HCT116 (cell line): ENCODE measurements around the gene ABHD14A. TPM values are rescaled to one million over a fixed set of nuclear protein-coding genes. Genes with fewer than 3 reads are reported as not detected.

ENCODE experiments used
- ATAC-seq: fragments of 200-7000 bp; cut with Tn5 transposase; 2 replicates; pipeline ENCODE4 v1.9.1; 2020; ENCODE audit warnings: mild to moderate bottlenecking, moderate library complexity
- BruUV-seq: library from RNA; stranded (reverse); fragments of 400-500 nt; replicated peaks from 2 replicates; lab custom pipeline; 2021; lab: Mats Ljungman, UMichigan
- CTCF ChIA-PET: fragments of 300-600 bp; sonication (Branson Sonifier 250); formaldehyde crosslinking; loops from one replicate; lab custom pipeline; 2021; ENCODE audit warnings: antibody characterized with exemption; lab: Charles Lee
- POLR2A ChIA-PET: fragments of 300-600, 350-600 bp; sonication (Branson Sonifier 250); formaldehyde crosslinking; loops from one replicate; lab custom pipeline; 2021; ENCODE audit warnings: antibody characterized with exemption; lab: Charles Lee
- RAD21 ChIA-PET, 2 experiments: fragments of 300-600 bp; sonication (Branson Sonifier 250); formaldehyde crosslinking; loops; one replicate each; lab custom pipeline; 2023; ENCODE audit warnings: low total read pairs in 2 of 2; ENCODE audit not compliant: uncharacterized antibody in 2 of 2, unreplicated experiment in 2 of 2, low non-redundant PET in 1 of 2; lab: Charles Lee
- DNase-seq: peaks from one replicate; pipeline ENCODE4 v3.0.0-alpha.2; 2010; ENCODE audit warnings: low read depth, low spot score
- H2AFZ ChIP-seq: fragments of 200-600 bp; shearing (Covaris generic), sonication (generic); 2 replicates; pipeline ENCODE4 v1.6.1; 2017; ENCODE audit warnings: low read depth, mixed run types, mixed read lengths, antibody characterized with exemption, low read length; ENCODE audit not compliant: poor library complexity, severe bottlenecking
- H3K27ac ChIP-seq: 2 replicates; pipeline ENCODE4 v1.5.1; 2012; ENCODE audit warnings: low read depth, low read length
- H3K27me3 ChIP-seq: fragments of 200-600 bp; sonication (generic); 2 replicates; pipeline ENCODE4 v1.6.1; 2016; ENCODE audit warnings: mixed run types, low read length, mixed read lengths; ENCODE audit not compliant: insufficient read depth
- H3K36me3 ChIP-seq, 2 experiments: fragments of 200-500 bp in 1 of 2; fragments of 200-600 bp in 1 of 2; sonication (Bioruptor generic) in 1 of 2; sonication (generic) in 1 of 2; 2 replicates each; pipeline versions ENCODE4 v1.5.1 to v1.6.1; 2014 to 2016; ENCODE audit warnings: low read length in 2 of 2, inconsistent platforms in 1 of 2, mixed read lengths in 1 of 2, mixed run types in 1 of 2; ENCODE audit not compliant: insufficient read depth in 2 of 2, control insufficient read depth in 1 of 2
- H3K4me1 ChIP-seq, 2 experiments: fragments of 200-600 bp in 1 of 2; sonication (generic) in 1 of 2; 2 replicates each; pipeline versions ENCODE4 v1.5.1 to v1.6.1; 2012 to 2017; ENCODE audit warnings: low read length in 2 of 2, inconsistent platforms in 1 of 2, mild to moderate bottlenecking in 1 of 2, mixed read lengths in 1 of 2, mixed run types in 1 of 2, moderate library complexity in 1 of 2; ENCODE audit not compliant: insufficient read depth in 2 of 2, control insufficient read depth in 1 of 2
- H3K4me2 ChIP-seq: fragments of 200-600 bp; sonication (generic); 2 replicates; pipeline ENCODE4 v1.6.1; 2017; ENCODE audit warnings: mixed run types, low read length, mixed read lengths
- H3K4me3 ChIP-seq, 2 experiments: fragments of 200-600 bp in 1 of 2; sonication (generic) in 1 of 2; replicated peaks in 1 of 2; 2 replicates each; pipeline ENCODE4 v1.5.1; 2011 to 2016; ENCODE audit warnings: low read length in 2 of 2, control low read depth in 1 of 2, low read depth in 1 of 2, mild to moderate bottlenecking in 1 of 2, mixed read lengths in 1 of 2, mixed run types in 1 of 2
- H3K79me2 ChIP-seq: fragments of 200-600 bp; sonication (generic); 2 replicates; pipeline ENCODE4 v1.6.1; 2017; ENCODE audit warnings: mild to moderate bottlenecking, mixed run types, low read length, moderate library complexity, mixed read lengths; ENCODE audit not compliant: insufficient read depth
- H3K9ac ChIP-seq: fragments of 200-600 bp; sonication (generic); 2 replicates; pipeline ENCODE4 v1.6.1; 2016; ENCODE audit warnings: low read length, mixed read lengths
- H3K9me2 ChIP-seq: fragments of 200-600 bp; sonication (generic), shearing (Covaris generic); 2 replicates; pipeline ENCODE4 v1.6.1; 2017; ENCODE audit warnings: mixed run types, mild to moderate bottlenecking, moderate library complexity; ENCODE audit not compliant: insufficient read depth
- H3K9me3 ChIP-seq, 2 experiments: fragments of 200-500 bp in 1 of 2; fragments of 200-600 bp in 1 of 2; sonication (Bioruptor generic) in 1 of 2; sonication (generic) in 1 of 2; 2 replicates each; pipeline ENCODE4 v1.6.1; 2014 to 2017; ENCODE audit warnings: low read length in 2 of 2, mixed read lengths in 2 of 2, inconsistent platforms in 1 of 2, low read depth in 1 of 2, mild to moderate bottlenecking in 1 of 2, mixed run types in 1 of 2, moderate library complexity in 1 of 2; ENCODE audit not compliant: control insufficient read depth in 1 of 2, insufficient read depth in 1 of 2
- H4K20me1 ChIP-seq: fragments of 200-600 bp; sonication (generic), shearing (Covaris generic); 2 replicates; pipeline ENCODE4 v1.6.1; 2017; ENCODE audit warnings: mixed run types, mild to moderate bottlenecking, moderate library complexity; ENCODE audit not compliant: insufficient read depth
- CBX3 ChIP-seq: IDR thresholded peaks from 2 replicates; pipeline ENCODE4 v1.6.1; 2012; ENCODE audit warnings: low read depth
- SIN3A ChIP-seq: IDR thresholded peaks from 2 replicates; pipeline ENCODE4 v1.6.1; 2012; ENCODE audit warnings: low read depth
- YY1 ChIP-seq: IDR thresholded peaks from 2 replicates; pipeline ENCODE4 v1.6.1; 2011; ENCODE audit warnings: low read length, low read depth, moderate library complexity, mild to moderate bottlenecking; ENCODE audit not compliant: insufficient replicate concordance; ENCODE audit errors: extremely low read depth
- intact Hi-C: fragments of 100-400 bp; cut with micrococcal nuclease; formaldehyde crosslinking; loops from 2 replicates; pipeline ENCODE4 v1.10.0; 2022
- total RNA-seq: library from RNA; stranded (reverse); gene quantifications from one replicate; pipeline ENCODE4 v1.2.1, GENCODE V29; 2021; ENCODE audit not compliant: unreplicated experiment
- TF ChIP-seq, protein P1 (sequence below): IDR thresholded peaks from 2 replicates; pipeline ENCODE4 v1.6.1; 2011; ENCODE audit warnings: mild to moderate bottlenecking, low read length, moderate library complexity; ENCODE audit not compliant: insufficient replicate concordance; ENCODE audit errors: extremely low read depth
- TF ChIP-seq, protein P2 (sequence below): IDR thresholded peaks from 2 replicates; pipeline ENCODE4 v1.6.1; 2012
- TF ChIP-seq, protein P3 (sequence below): IDR thresholded peaks from 2 replicates; pipeline ENCODE4 v1.6.1; 2012; ENCODE audit warnings: low read depth

The ABHD14A gene
- total RNA-seq, 1 experiment from 2014 or later = 11.6 TPM

DNA sequence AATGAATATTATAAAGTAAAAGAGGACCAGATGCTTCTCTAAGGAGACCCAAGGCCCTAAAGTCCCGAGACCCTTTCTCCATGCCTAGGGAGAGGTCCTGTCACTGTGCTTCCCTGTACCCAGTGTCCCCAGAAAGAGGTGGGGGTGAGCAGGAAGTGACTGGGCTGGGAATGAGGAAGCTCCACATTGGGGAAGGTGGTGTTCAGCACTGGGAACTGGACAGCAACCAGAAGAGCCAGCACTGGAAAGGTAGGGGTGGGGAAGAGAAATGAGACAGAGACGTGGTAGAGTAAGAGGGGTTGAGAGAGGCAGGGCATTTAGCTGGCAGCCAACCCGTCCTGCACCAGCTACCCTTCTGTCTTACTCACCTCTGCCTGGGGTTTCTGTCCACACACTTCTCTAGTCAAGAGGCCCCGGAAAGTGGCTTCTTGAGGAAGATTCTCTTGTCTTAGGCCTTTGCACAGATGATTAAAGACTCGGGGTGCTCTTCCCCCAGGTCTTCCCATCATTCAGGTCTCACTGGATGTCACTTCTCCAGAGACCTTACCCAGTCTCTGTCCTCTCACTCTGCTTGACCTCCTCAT is 45.4 kb upstream of the ABHD14A start:
- BruUV-seq = no TSS peak
- RAD21 ChIA-PET = no interaction called here
- intact Hi-C loops = no loop called here

DNA sequence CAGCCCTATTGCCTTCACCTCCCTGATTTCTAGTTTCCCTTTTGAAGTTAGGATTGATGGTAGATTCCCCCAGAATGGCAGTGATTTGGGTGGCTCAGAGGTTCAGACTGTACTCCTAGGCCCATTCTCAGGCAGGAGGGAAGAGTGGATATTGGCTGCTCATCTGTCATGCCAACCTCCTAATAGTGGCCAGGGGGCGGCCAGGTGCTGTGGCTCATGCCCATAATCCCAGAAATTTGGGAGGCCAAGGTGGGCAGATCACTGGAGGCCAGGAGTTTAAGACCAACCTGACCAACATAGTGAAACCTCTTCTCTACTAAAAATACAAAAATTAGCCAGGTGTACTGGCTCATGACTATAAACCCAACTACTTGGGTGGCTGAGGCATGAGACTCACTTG is 44.4 kb upstream of the ABHD14A start:
- no peak overlapping the region for H2AFZ ChIP-seq
- no peaks in the 10 kb centered on the region for H3K4me1 ChIP-seq
- POLR2A ChIA-PET = no interaction called here
- peaks cover 15 to 29% of the 10 kb centered on the region in 2 experiments; a peak in 3 of 4 replicates for H3K36me3 ChIP-seq
- H3K79me2 ChIP-seq = no peaks in the 10 kb centered on the region
- no TSS peak for BruUV-seq
- DNase-seq (no peak), ATAC-seq (no peak)
- RAD21 ChIA-PET = no interaction called here
- H3K27ac ChIP-seq = no peak overlapping the region
- no peaks in the 10 kb centered on the region for H3K27me3 ChIP-seq
- H3K9ac ChIP-seq = no peak overlapping the region
- H3K4me2 ChIP-seq = no peak overlapping the region
- intact Hi-C loops = no loop called here
- H3K4me3 ChIP-seq = no peak overlapping the region
- no peaks in the 10 kb centered on the region for H3K9me3 ChIP-seq
- CTCF ChIA-PET = no interaction called here
- no peaks in the 10 kb centered on the region for H4K20me1 ChIP-seq
- no peaks in the 10 kb centered on the region for H3K9me2 ChIP-seq
- TF ChIP-seq CBX3 (no peak), SIN3A (no peak)
- TF ChIP-seq, protein P1, sequence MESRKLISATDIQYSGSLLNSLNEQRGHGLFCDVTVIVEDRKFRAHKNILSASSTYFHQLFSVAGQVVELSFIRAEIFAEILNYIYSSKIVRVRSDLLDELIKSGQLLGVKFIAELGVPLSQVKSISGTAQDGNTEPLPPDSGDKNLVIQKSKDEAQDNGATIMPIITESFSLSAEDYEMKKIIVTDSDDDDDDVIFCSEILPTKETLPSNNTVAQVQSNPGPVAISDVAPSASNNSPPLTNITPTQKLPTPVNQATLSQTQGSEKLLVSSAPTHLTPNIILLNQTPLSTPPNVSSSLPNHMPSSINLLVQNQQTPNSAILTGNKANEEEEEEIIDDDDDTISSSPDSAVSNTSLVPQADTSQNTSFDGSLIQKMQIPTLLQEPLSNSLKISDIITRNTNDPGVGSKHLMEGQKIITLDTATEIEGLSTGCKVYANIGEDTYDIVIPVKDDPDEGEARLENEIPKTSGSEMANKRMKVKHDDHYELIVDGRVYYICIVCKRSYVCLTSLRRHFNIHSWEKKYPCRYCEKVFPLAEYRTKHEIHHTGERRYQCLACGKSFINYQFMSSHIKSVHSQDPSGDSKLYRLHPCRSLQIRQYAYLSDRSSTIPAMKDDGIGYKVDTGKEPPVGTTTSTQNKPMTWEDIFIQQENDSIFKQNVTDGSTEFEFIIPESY = no peak
- TF ChIP-seq, protein P2, sequence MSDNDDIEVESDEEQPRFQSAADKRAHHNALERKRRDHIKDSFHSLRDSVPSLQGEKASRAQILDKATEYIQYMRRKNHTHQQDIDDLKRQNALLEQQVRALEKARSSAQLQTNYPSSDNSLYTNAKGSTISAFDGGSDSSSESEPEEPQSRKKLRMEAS = no peak
- TF ChIP-seq, protein P3, sequence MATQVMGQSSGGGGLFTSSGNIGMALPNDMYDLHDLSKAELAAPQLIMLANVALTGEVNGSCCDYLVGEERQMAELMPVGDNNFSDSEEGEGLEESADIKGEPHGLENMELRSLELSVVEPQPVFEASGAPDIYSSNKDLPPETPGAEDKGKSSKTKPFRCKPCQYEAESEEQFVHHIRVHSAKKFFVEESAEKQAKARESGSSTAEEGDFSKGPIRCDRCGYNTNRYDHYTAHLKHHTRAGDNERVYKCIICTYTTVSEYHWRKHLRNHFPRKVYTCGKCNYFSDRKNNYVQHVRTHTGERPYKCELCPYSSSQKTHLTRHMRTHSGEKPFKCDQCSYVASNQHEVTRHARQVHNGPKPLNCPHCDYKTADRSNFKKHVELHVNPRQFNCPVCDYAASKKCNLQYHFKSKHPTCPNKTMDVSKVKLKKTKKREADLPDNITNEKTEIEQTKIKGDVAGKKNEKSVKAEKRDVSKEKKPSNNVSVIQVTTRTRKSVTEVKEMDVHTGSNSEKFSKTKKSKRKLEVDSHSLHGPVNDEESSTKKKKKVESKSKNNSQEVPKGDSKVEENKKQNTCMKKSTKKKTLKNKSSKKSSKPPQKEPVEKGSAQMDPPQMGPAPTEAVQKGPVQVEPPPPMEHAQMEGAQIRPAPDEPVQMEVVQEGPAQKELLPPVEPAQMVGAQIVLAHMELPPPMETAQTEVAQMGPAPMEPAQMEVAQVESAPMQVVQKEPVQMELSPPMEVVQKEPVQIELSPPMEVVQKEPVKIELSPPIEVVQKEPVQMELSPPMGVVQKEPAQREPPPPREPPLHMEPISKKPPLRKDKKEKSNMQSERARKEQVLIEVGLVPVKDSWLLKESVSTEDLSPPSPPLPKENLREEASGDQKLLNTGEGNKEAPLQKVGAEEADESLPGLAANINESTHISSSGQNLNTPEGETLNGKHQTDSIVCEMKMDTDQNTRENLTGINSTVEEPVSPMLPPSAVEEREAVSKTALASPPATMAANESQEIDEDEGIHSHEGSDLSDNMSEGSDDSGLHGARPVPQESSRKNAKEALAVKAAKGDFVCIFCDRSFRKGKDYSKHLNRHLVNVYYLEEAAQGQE = no peak

More for the DNA sequence above, 45.4 kb upstream of the ABHD14A start:
- H3K4me1 ChIP-seq = no peaks in the 10 kb centered on the region
- no peak for TF ChIP-seq YY1
- TF ChIP-seq, protein P3 = peak; percentile 82
- TF ChIP-seq, all 23 proteins: peak for 1
- ATAC-seq (no peak), DNase-seq (no peak)
- H3K36me3 ChIP-seq = peaks cover 7 to 20% of the 10 kb centered on the region in 2 experiments; a peak in 3 of 4 replicates
- H2AFZ ChIP-seq = no peak overlapping the region
- H3K9me3 ChIP-seq = no peaks in the 10 kb centered on the region
- no peaks in the 10 kb centered on the region for H3K79me2 ChIP-seq
- H3K4me3 ChIP-seq = no peak overlapping the region
- no peaks in the 10 kb centered on the region for H4K20me1 ChIP-seq
- no peak overlapping the region for H3K27ac ChIP-seq
- no peaks in the 10 kb centered on the region for H3K27me3 ChIP-seq
- no peak overlapping the region for H3K4me2 ChIP-seq
- H3K9me2 ChIP-seq = no peaks in the 10 kb centered on the region
- CTCF ChIA-PET = no interaction called here
- POLR2A ChIA-PET = no interaction called here
- no peak overlapping the region for H3K9ac ChIP-seq
